Hepatocyte (in vitro differentiated cells): Measurements from ENCODE around the gene MOV10L1. TPM values are rescaled to one million over a fixed set of nuclear protein-coding genes. Genes with fewer than 3 reads are reported as not detected.

Experiments
- DNase-seq: peaks from one replicate; pipeline ENCODE4 v3.0.0-alpha.2; 2016; ENCODE audit warnings: low spot score
- H2AFZ ChIP-seq: fragments of 200-600 bp; sonication (generic); 2 replicates; pipeline ENCODE4 v1.6.0; 2016; ENCODE audit warnings: antibody characterized with exemption, mild to moderate bottlenecking
- H3K27ac ChIP-seq: fragments of 200-600 bp; sonication (generic); 2 replicates; pipeline ENCODE4 v1.5.1; 2016; ENCODE audit warnings: mild to moderate bottlenecking
- H3K27me3 ChIP-seq: fragments of 200-600 bp; sonication (generic); 2 replicates; pipeline ENCODE4 v1.6.1; 2016
- H3K36me3 ChIP-seq: fragments of 200-600 bp; sonication (generic); replicated peaks from 2 replicates; pipeline ENCODE4 v1.5.1; 2016; ENCODE audit warnings: low read depth; ENCODE audit not compliant: insufficient read depth
- H3K4me1 ChIP-seq: fragments of 200-600 bp; sonication (generic); 2 replicates; pipeline ENCODE4 v1.5.1; 2016; ENCODE audit warnings: mild to moderate bottlenecking, moderate library complexity; ENCODE audit not compliant: insufficient read depth
- H3K4me2 ChIP-seq: fragments of 200-600 bp; sonication (generic); 2 replicates; pipeline ENCODE4 v1.6.0; 2016
- H3K4me3 ChIP-seq: fragments of 200-600 bp; sonication (generic); 2 replicates; pipeline ENCODE4 v1.5.1; 2016; ENCODE audit warnings: mild to moderate bottlenecking
- H3K79me2 ChIP-seq: fragments of 200-600 bp; sonication (generic); 2 replicates; pipeline ENCODE4 v1.6.0; 2017; ENCODE audit warnings: mild to moderate bottlenecking
- H3K9me2 ChIP-seq: fragments of 200-600 bp; sonication (generic); replicated peaks from 2 replicates; pipeline ENCODE4 v1.6.0; 2017; ENCODE audit warnings: mild to moderate bottlenecking; ENCODE audit not compliant: insufficient read depth
- H3K9me3 ChIP-seq: fragments of 200-600 bp; sonication (generic); 2 replicates; pipeline ENCODE4 v1.5.1; 2016; ENCODE audit warnings: low read depth, mild to moderate bottlenecking
- H4K20me1 ChIP-seq: fragments of 200-600 bp; sonication (generic); 2 replicates; pipeline ENCODE4 v1.6.0; 2016; ENCODE audit warnings: mild to moderate bottlenecking; ENCODE audit not compliant: insufficient read depth, poor library complexity, severe bottlenecking
- CTCF ChIP-seq: fragments of 200-600 bp; sonication (generic); IDR thresholded peaks from 2 replicates; pipeline ENCODE4 v1.5.1; 2016; ENCODE audit warnings: antibody characterized with exemption, mild to moderate bottlenecking; ENCODE audit not compliant: poor library complexity
- EZH2 ChIP-seq: fragments of 200-600 bp; sonication (generic); IDR thresholded peaks from 2 replicates; pipeline ENCODE4 v1.6.1; 2016; ENCODE audit warnings: antibody characterized with exemption, mild to moderate bottlenecking, borderline replicate concordance
- EZH2phosphoT487 ChIP-seq: fragments of 200-600 bp; sonication (generic); IDR thresholded peaks from one replicate; pipeline ENCODE4 v1.6.1; 2018; ENCODE audit warnings: antibody characterized with exemption, mild to moderate bottlenecking, low read depth, moderate library complexity; ENCODE audit not compliant: unreplicated experiment, severe bottlenecking
- WGBS: methylation state at CpG from one replicate; pipeline ENCODE4 v1.1.6; 2016; ENCODE audit warnings: low lambda C conversion rate; ENCODE audit errors: missing lambda C conversion rate; 5-methylcytosine and 5-hydroxymethylcytosine counted together
- polyA plus RNA-seq: library from polyadenylated mRNA; unstranded; fragments of >200 nt; fragmentation: Nextera tagmentation; extraction: Ambion mirVana; gene quantifications from 2 replicates; pipeline ENCODE4 v1.2.1, GENCODE V29; 2016
- total RNA-seq: library from RNA; depleted of rRNA; stranded (reverse); fragments of >200 nt; gene quantifications from 2 replicates; pipeline ENCODE4 v1.2.3, GENCODE V29; 2014

MOV10L1 gene
- total and polyA plus RNA-seq, 2 experiments from 2014 or later: 0.36 to 3.6 TPM

- H3K9me2 ChIP-seq: no peaks in the 10 kb centered on the region
- WGBS: 91% methylated on average over 17 of the region's 27 CpGs
Measured at GRCh38 chr22:50046481-50047245, 43.1 kb upstream of the MOV10L1 start.

GRCh38 chr22:50047346-50047745 lies 42.5 kb upstream of the MOV10L1 start:
- no peak overlapping the region for H3K27ac ChIP-seq
- no peak overlapping the region for H3K4me3 ChIP-seq
- no peaks in the 10 kb centered on the region for H4K20me1 ChIP-seq
- H3K9me2 ChIP-seq: no peaks in the 10 kb centered on the region
- no peaks in the 10 kb centered on the region for H3K9me3 ChIP-seq
- H2AFZ ChIP-seq: no peak overlapping the region
- H3K79me2 ChIP-seq: no peaks in the 10 kb centered on the region
- H3K36me3 ChIP-seq: no peaks in the 10 kb centered on the region
- no peaks in the 10 kb centered on the region for H3K27me3 ChIP-seq
- H3K4me1 ChIP-seq: no peaks in the 10 kb centered on the region
- DNase-seq: no peak
- 95% methylated on average over 12 of the region's 16 CpGs for WGBS
- no peak overlapping the region for H3K4me2 ChIP-seq
- TF ChIP-seq CTCF (no peak), EZH2 (no peak), EZH2phosphoT487 (no peak)

More at GRCh38 chr22:50046481-50047245, 43.1 kb upstream of the MOV10L1 start:
- Histone ChIP-seq H3K4me3 (no peak overlapping the region), H2AFZ (no peak overlapping the region), H3K27ac (no peak overlapping the region), H3K9me3 (no peaks in the 10 kb centered on the region), H3K79me2 (no peaks in the 10 kb centered on the region), H3K4me1 (no peaks in the 10 kb centered on the region), H3K4me2 (no peak overlapping the region), H4K20me1 (no peaks in the 10 kb centered on the region), H3K27me3 (no peaks in the 10 kb centered on the region), H3K36me3 (no peaks in the 10 kb centered on the region)
- no peak for DNase-seq
- no peak for TF ChIP-seq EZH2phosphoT487
- TF ChIP-seq EZH2: no peak
- no peak for TF ChIP-seq CTCF

GRCh38 chr22:50048061-50048765 lies 41.6 kb upstream of the MOV10L1 start:
- H4K20me1 ChIP-seq: no peaks in the 10 kb centered on the region
- H3K27ac ChIP-seq: no peak overlapping the region
- no peak overlapping the region for H3K4me3 ChIP-seq
- H3K9me2 ChIP-seq: no peaks in the 10 kb centered on the region
- H3K36me3 ChIP-seq: no peaks in the 10 kb centered on the region
- H3K9me3 ChIP-seq: no peaks in the 10 kb centered on the region
- TF ChIP-seq CTCF (no peak), EZH2phosphoT487 (no peak), EZH2 (no peak)
- H2AFZ ChIP-seq: no peak overlapping the region
- H3K79me2 ChIP-seq: no peaks in the 10 kb centered on the region
- no peaks in the 10 kb centered on the region for H3K4me1 ChIP-seq
- DNase-seq: no peak
- H3K4me2 ChIP-seq: no peak overlapping the region
- H3K27me3 ChIP-seq: no peaks in the 10 kb centered on the region
- 86% methylated on average over 12 of the region's 12 CpGs for WGBS
